Activated naive CD4-positive, alpha-beta T cell treated with anti-CD3 and anti-CD28 coated beads, Interleukin-2, amount 50 U/mL, for 72 hours (primary cell): ENCODE measurements around the gene RBM48. TPM values are rescaled to one million over a fixed set of nuclear protein-coding genes. Genes with fewer than 3 reads are reported as not detected.
"Not testable (repeated sequence)": the region's sequence is repeated elsewhere in the genome, so short reads cannot be mapped to it uniquely, and the experiment has no call there.

Experiments
- ATAC-seq, 2 donors: fragments of 150-1000 bp; cut with Tn5 transposase; 2 replicates each; pipeline ENCODE4 v1.10.0; 2021; ENCODE audit warnings: mild to moderate bottlenecking in 2 of 2, moderate library complexity in 2 of 2
- DNase-seq, 2 donors: peaks; one replicate each; pipeline ENCODE4 v3.0.0; 2021 to 2022; ENCODE audit warnings: low spot score in 2 of 2
- H3K27ac Mint-ChIP-seq, 2 donors: one replicate each; pipeline ENCODE4 v1.8.0; 2022; ENCODE audit warnings: mild to moderate bottlenecking in 2 of 2, mixed read lengths in 2 of 2
- H3K36me3 Mint-ChIP-seq, 2 donors: one replicate each; pipeline ENCODE4 v1.8.0; 2022; ENCODE audit warnings: mixed read lengths in 2 of 2
- H3K9me3 Mint-ChIP-seq, 2 donors: one replicate each; pipeline ENCODE4 v1.8.0; 2022; ENCODE audit warnings: mixed read lengths in 2 of 2
- total RNA-seq, 2 donors: library from RNA; stranded (reverse); gene quantifications; one replicate each; pipeline ENCODE4 v1.2.3, GENCODE V29; 2022

The RBM48 gene
- total RNA-seq, 2 donors from 2014 or later = 13.2 to 22.3 TPM

DNA sequence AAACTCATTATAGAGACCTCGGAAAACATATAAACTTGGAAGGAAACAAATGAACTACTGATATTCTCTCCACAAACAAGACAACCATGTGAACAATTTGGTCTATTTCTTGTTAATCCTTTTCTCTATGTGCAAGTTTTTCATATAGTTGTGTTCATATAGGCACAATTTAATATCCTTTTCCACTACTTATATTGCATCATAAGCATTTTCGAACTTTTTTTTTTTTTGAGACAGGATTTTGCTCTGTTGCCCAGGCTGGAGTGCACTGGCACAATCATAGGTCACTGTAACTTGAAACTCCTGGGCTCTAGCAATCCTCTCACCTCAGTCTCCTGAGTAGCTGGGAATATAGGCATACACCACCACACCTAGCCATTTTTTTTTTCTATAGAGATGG is 5.5 kb upstream of the RBM48 start:
- peaks cover 0 to 9% of the 10 kb centered on the region in 2 donors for H3K36me3 Mint-ChIP-seq
- no peaks in the 10 kb centered on the region for H3K9me3 Mint-ChIP-seq
- no peak for DNase-seq
- no peak for ATAC-seq
- H3K27ac Mint-ChIP-seq = no peak overlapping the region

DNA sequence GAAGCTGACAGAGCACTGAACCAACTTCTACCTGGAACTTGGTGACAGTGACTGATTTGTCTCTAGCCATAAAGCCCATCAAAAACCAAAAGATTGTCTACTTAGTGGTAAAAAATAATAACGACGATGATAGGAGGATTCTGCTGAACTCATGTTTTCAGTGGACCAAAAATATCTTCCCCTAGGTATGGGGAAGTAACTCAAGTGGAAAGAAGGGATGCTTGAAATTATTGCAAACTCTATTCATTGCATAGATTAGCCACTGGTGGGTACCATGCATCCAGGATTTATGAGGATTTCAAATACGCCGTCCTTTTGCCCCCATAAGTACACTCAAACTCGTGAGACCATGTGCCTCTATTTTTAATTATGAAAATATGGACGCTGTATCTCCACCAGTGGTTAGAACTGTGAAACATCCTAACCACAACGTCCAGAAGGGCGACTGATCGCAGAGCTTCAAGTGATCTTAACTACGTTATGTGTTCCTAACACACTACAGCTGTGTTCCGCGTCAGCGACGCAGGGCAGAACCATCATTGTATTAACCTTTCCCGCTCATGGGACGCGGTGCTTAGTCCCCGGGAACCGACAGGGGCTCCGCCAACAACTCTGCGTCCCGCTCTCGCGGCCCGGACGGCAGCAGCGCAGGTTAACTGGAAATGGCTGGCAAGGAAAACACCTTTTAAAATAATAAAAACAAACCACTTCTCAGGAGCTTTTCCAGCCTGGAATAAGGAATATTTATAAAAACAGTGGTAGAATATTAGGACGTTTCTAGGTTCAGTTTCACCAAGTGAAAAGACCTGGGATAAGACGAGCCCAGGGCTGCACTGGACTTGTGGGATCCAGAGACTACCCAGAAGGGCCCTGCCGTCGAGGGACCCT is 1.1 kb upstream of the RBM48 start:
- ATAC-seq (peak; percentile 30 to 55), DNase-seq (peak; percentile 60 to 64)
- Mint-ChIP-seq H3K36me3 (peaks cover 0 to 22% of the 10 kb centered on the region in 2 donors), H3K27ac (peak overlapping the region; percentile 91 to 97), H3K9me3 (no peaks in the 10 kb centered on the region)

DNA sequence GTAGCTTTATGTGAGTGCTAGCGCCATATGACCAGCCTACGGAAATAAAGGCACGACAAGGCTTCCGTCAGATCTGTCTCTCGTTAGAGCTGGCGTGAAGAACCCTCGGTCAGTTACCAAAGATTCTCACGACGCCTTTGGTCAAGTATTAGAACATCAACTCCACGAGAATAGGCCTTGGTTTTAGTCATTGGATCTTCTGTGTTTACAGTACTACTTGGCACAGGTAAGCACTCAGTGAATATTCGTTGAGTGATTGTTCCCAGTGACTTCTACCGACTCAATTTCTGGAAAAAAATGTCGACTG is 316 bp downstream of the RBM48 start:
- no peaks in the 10 kb centered on the region for H3K9me3 Mint-ChIP-seq
- H3K36me3 Mint-ChIP-seq = peaks cover 7 to 22% of the 10 kb centered on the region in 2 donors
- ATAC-seq = no peak
- DNase-seq = no peak
- H3K27ac Mint-ChIP-seq = peak overlapping the region; percentile 96 to 97

DNA sequence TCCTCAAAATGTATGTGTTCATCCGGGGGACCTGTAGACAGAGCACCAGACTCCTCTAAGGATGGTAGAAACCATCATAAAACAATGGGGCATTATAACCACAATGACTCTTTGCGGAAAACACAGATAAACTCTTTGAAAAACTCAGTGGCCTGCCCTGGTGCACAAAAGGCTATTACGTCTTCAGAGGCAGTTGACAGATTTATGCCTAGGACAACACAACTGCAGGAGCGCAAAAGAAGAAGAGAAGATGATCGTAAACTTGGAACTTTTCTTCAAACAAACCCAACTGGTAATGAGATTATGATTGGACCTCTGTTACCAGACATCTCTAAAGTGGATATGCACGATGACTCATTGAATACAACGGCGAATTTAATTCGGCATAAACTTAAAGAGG is 6.0 kb downstream of the RBM48 start:
- Mint-ChIP-seq H3K27ac (no peak overlapping the region), H3K36me3 (peaks cover 4 to 7% of the 10 kb centered on the region in 2 donors), H3K9me3 (no peaks in the 10 kb centered on the region)
- ATAC-seq (no peak), DNase-seq (no peak)

DNA sequence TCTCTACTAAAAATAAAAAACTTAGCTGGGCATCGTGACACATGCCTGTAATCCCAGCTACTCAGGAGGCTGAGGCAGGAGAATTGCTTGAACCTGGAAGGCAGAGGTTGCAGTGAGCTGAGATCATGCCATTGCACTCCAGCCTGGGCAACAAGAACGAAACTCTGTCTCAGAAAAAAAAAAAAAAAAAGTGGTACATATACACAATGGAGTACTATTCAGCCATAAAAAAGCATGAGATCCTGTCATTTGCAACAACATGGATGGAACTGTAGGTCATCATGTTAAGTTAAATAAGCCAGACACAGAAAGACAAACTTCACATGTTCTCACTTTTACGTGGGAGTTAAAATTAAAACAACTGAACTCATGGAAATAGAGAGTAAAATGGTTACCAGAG is 14.9 kb downstream of the RBM48 start:
- DNase-seq, H3K9me3 Mint-ChIP-seq, H3K36me3 Mint-ChIP-seq, ATAC-seq, H3K27ac Mint-ChIP-seq: not testable (repeated sequence)

DNA sequence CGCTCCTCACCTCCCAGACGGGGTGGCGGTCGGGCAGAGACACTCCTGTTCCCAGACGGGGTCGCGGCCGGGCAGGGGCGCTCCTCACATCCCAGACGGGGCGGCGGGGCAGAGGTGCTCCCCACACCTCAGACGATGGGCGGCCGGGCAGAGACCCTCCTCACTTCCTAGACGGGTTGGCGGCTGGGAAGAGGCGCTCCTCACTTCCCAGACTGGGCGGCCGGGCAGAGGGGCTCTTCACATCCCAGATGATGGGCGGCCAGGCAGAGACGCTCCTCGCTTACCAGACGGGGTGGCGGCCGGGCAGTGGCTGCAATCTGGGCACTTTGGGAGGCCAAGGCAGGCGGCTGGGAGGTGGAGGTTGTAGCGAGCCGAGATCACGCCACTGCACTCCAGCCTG is 16.5 kb downstream of the RBM48 start:
- not testable (repeated sequence) for ATAC-seq, H3K27ac Mint-ChIP-seq, DNase-seq, H3K9me3 Mint-ChIP-seq, H3K36me3 Mint-ChIP-seq

DNA sequence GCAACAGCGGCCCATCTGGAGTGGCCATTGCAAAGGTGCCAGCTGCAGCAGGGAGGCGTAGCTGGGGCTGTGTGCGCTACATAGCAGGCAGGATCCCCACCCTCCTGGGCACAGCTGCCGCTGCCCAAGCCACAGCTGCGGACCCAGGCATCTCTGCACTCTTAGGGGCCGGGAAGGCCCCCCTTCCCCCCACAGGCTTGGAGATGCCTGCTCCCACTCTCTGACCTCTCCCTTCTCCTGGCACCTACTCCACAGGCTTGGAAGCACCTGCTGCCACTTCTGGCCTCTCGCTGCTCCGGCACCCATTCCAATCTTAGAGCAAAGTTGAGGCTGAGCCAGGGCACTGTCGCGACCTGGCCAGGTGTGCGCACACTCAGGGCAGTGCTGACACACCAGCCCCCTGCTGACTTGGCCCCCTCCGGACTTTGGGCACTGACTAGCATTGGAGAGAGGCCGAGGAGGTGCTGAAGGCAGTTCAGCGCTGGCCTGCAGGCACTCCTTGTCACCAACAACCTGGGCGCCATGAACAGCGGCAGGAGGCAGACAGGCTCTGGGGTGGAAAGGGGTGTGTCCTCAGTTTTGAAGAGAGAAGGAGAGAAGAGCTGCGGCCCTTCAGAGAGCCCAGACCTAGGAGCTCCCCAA is 18.4 kb downstream of the RBM48 start:
- H3K36me3 Mint-ChIP-seq = no peaks in the 10 kb centered on the region
- ATAC-seq = no peak
- H3K27ac Mint-ChIP-seq = no peak overlapping the region
- no peaks in the 10 kb centered on the region for H3K9me3 Mint-ChIP-seq
- DNase-seq = no peak

DNA sequence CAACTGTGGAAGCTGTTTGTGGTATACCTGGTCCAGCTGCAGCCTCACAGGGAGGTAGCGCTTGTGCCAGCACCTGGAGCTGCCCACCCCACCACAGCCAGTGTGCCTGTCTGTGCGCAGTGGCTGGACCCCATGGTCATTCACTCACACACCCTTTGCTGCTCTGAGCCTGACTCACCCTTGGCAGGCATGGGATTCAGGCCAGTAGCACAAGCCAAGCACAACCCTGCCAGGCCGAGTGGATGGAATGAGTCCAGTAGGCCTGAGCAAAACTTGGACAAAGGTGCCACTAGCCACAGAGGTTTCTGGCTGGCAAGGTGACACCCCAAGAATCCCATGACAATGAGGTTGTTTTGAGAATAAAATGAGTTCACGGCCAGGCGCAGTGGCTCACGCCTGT is 19.0 kb downstream of the RBM48 start:
- ATAC-seq (no peak), DNase-seq (no peak)
- Mint-ChIP-seq H3K36me3 (no peaks in the 10 kb centered on the region), H3K27ac (no peak overlapping the region), H3K9me3 (no peaks in the 10 kb centered on the region)

DNA sequence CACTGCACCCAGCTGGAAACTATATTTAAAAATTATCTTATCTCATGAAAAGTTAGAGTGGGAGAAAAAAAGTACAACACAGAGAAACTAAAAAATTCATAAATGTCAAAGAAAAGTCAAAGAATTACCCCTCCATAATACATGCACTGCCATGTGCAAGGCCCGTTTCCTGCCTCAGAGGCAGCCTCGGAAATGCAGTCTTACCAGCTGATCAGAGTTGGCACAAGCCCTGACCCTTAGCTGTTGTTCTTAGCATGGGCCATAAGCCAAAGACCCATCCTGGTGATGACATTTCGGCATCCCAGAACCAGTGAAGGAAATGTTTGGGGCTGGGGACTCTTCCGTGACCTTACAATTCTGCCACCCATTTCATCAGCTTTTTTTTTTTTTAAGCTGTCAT is 21.6 kb downstream of the RBM48 start:
- no peaks in the 10 kb centered on the region for H3K9me3 Mint-ChIP-seq
- ATAC-seq (no peak), DNase-seq (no peak)
- H3K27ac Mint-ChIP-seq = no peak overlapping the region
- no peaks in the 10 kb centered on the region for H3K36me3 Mint-ChIP-seq

DNA sequence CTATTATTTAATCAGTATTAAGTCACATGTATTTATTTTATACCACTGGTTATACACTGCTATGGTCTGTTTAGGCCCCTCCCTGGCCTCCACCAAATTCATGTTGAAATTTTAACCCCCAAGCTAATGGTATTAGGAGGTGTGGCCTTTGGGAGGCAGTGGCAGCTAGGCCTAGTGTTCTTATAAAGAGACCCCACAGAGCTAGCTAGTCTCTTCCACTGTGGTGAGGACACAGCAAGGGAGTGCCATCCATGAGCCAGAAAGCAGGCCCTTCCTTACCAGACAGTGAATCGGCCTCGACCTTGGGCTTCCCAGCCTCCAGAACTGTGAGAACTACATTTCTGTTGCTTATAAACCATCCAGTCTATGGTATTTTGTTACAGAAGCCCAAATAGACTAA is 28.7 kb downstream of the RBM48 start:
- ATAC-seq = no peak

DNA sequence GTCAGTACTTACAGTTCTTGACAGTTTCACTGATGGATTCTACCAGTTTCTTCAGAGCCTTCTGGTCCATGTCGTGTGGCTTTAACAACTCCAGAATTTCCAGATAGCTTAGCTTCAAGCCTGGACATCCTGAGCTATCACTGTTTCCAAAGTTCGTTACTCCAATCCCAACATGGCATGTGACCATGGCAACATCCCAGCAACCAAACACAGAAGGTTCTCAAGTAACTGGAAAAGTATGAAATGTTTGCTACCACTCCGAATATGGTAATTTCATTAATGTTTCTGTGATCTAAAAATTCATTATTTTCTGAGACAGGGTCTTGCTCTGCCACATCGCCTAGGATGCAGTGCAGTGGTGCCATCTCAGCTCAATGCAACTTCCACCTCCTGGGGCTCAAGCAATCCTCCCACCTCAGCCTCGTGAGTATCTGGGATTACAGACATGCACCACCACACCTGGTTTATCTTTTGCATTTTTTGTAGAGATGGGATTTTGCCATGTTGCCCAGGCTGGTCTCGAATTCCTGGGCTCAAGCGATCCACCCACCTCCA is 29.3 kb downstream of the RBM48 start:
- ATAC-seq = no peak
- no peak for DNase-seq
- Mint-ChIP-seq H3K27ac (peak overlapping the region; percentile 40 to 79), H3K36me3 (no peaks in the 10 kb centered on the region), H3K9me3 (no peaks in the 10 kb centered on the region)

More for the DNA sequence above, 28.7 kb downstream of the RBM48 start:
- DNase-seq = no peak
- H3K9me3 Mint-ChIP-seq = no peaks in the 10 kb centered on the region
- H3K36me3 Mint-ChIP-seq = no peaks in the 10 kb centered on the region
- no peak overlapping the region for H3K27ac Mint-ChIP-seq

DNA sequence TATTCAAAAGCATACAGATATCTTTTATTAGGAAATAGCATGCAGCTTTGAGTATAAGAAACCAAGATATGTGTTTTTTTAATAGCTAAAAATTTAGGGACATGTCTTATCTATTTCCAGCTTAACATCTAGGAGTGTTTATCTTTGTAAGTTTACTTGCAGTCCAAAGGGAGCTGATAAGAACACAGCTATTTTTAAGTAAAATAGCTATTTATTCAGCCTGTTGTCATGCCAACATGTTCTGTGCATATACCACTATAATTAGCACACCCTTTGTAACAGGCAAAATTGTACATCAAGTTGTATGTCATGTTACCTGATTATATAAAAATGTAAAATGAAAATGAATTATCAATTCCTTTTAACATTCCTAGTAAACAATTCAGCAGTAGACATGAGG is 32.0 kb downstream of the RBM48 start:
- no peak for DNase-seq
- peaks cover 0 to under 1% of the 10 kb centered on the region in 2 donors for H3K36me3 Mint-ChIP-seq
- H3K9me3 Mint-ChIP-seq = no peaks in the 10 kb centered on the region
- no peak for ATAC-seq
- H3K27ac Mint-ChIP-seq = no peak overlapping the region

DNA sequence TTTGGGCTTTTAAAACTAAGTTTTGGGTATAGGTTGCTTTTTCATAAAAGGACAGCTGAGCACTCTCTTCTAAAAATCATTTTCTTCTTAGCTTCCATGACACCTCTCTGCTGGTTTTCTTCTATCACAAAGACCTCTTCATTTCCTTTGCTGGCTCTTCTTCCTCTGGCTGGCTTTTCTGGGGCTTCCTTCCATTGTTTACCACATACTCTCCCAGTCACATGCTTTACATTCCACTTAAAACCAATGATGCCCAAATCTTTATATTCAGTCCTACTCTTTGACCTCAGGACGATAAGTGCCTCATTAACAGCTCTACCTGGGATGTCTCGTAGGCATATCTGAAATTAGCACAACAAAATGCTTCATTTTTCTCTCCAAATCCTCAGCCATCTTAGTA is 34.8 kb downstream of the RBM48 start:
- no peaks in the 10 kb centered on the region for H3K9me3 Mint-ChIP-seq
- ATAC-seq (no peak), DNase-seq (no peak)
- H3K36me3 Mint-ChIP-seq = peaks cover 0 to 5% of the 10 kb centered on the region in 2 donors
- H3K27ac Mint-ChIP-seq = peak overlapping the region; percentile 5 to 19

DNA sequence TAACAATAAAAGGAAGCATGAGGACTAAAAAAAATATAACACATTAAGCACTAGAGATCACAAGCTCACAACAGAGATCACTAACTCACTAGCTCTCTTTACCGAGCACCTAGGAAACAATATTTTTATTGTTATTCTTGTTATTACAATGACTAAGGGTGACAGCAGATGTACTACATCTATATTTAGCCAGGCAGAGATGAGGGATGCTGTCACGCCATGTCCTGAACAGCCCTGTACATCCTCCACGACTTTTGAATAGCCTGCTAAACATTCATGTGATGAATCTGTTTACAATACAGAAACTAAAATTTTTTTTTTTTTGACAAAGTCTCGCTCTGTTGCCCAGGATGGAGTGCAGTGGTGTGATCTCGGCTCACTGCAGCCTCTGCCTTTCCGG is 38.9 kb downstream of the RBM48 start:
- Mint-ChIP-seq H3K27ac (no peak overlapping the region), H3K9me3 (no peaks in the 10 kb centered on the region), H3K36me3 (peaks cover 0 to 5% of the 10 kb centered on the region in 2 donors)
- DNase-seq (no peak), ATAC-seq (no peak)

DNA sequence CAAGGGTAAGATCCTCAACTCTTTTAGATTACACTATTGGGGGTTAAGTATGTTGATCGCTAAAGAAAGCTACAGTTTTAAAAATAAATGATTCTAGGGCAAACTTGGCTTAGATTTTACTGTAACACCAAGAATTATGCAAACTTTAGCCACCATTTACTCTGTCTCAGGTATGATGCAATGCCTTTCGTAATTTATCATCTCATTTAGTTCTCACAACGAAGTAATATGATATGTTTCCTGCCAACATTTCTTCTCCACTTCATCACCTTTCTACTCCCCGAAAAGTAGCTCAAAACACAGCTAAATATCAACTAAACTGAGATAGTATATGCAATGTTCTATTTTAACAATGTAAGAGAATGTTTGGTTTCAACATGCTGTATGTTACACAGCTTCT is 40.5 kb downstream of the RBM48 start:
- Mint-ChIP-seq H3K36me3 (peaks cover 3 to 8% of the 10 kb centered on the region in 2 donors), H3K9me3 (no peaks in the 10 kb centered on the region), H3K27ac (no peak overlapping the region)
- ATAC-seq (no peak), DNase-seq (no peak)

DNA sequence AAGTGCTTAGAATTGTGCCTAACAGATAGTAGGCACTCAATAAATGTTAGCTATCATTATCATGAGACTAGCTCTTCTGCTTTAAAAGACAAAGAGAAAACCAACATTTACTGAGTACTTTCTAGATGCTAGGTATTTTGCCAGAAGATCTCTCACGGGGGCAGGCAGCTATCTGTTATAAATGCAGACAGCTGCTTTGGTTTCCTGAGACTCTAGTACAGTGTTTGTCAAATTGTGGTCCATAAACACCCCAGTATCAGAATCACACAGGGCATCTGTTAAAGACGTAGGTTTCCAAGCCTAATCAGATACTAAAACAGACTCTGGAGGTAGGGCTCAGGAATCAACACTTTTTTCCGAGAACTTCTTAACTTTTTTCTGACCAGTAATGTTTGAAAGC is 47.7 kb downstream of the RBM48 start:
- ATAC-seq = no peak
- Mint-ChIP-seq H3K9me3 (no peaks in the 10 kb centered on the region), H3K27ac (no peak overlapping the region), H3K36me3 (peaks cover 4 to 38% of the 10 kb centered on the region in 2 donors)
- DNase-seq = no peak

DNA sequence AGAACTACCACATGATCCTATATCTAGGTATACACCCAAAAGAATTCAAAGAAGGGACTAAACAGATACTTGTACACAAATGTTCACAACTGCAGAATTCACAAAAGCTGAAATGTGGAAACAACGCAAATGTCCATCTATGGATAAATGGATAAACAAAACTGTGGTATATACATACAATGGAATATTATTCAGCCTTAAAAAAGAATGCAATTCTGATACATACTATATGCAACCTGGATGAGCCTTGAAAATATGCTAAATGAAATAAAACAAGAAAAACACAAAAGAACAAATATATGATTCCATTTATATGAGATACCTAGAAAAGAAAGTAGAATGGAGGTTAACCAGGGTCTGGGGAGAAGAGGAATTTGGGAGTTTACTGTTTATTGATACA is 54.4 kb downstream of the RBM48 start:
- Mint-ChIP-seq H3K9me3 (peaks cover 0 to 3% of the 10 kb centered on the region in 2 donors), H3K36me3 (peaks cover 11 to 51% of the 10 kb centered on the region in 2 donors), H3K27ac (peak overlapping the region in 1 of 2 donors; percentile 66)
- DNase-seq (no peak), ATAC-seq (no peak)
